GM21717 (cell line): ENCODE measurements around the gene CCNT2.
"Not testable (repeated sequence)": the region's sequence is repeated elsewhere in the genome, so short reads cannot be mapped to it uniquely, and the experiment has no call there.

Experiments used
- ATAC-seq: cut with Tn5 transposase; IDR thresholded peaks from one replicate; pipeline ENCODE4 v1.9.1; 2021; ENCODE audit warnings: mild to moderate bottlenecking, moderate library complexity; ENCODE audit not compliant: unreplicated experiment

Gene CCNT2

DNA sequence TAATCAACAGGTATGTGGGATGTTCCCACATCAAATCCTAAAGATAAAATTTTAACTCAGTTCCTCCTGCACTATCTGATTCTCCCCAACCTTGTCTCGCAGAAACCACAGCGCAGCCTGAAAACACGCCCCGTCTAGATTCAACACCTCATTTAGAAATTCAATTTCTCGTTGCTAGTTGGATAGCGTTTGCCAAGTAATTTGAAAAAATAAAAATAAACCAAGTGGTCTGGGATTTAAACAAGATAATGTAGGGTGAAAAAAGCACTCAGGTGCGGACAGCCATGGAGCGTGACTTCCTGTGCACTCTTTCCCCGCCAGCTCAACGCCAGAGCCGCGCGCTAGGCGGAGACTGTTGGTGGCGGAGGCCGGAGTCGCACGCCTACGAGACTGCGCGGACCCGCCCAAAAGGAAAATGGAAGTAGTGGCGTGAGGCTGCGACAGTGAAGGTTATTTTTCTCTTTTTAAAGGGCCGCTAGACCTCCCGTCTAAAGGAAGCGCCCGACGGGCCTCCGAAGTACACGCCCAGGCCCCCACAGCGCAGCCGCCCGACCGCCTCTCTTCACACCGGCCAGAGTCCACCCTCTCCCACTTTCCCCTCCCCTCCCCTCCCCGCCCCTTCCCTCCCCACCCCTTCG lies 615 bp upstream of the CCNT2 start:
- ATAC-seq = peak; percentile 80

DNA sequence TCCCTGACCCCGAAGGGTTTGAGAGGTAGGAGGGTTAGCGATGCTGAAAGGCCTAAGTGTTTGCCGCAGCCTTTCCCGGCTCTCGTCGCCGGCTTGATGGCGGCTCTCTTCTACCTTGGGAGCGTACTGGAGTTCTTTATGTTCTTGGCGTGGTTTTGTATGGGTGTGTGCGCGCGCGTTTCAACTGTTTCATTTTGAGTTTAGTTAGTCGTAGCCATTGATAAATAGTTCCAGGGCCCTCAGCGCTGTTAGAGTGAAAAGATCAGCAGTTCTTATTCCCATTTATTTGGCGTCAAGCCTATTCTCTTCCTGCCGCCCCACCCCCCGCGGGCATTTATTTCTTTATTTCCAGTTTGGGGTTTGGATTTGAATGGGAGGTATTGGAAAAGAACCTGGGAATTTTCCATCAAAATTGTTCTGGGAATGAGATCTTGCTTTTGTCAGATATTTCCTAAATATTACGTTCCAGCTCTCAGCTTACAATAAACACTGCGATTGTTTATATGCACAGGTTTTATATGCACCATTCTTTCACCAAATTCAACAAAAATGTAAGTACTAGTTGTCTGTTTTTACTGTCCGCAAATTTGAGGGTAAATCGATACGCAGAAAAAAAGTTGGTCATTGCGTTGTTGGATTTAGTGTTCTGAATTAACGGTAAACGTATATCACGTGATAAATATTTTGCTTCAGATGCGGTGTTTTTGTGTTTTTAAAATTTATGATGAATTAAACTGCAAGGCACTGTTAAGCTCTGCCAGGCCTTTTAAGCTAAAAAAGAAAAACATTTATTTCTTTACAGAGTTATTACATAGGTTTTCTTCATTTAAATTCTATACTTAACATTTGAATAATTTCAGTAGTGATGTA lies 954 bp downstream of the CCNT2 start:
- peak; percentile 6 for ATAC-seq

DNA sequence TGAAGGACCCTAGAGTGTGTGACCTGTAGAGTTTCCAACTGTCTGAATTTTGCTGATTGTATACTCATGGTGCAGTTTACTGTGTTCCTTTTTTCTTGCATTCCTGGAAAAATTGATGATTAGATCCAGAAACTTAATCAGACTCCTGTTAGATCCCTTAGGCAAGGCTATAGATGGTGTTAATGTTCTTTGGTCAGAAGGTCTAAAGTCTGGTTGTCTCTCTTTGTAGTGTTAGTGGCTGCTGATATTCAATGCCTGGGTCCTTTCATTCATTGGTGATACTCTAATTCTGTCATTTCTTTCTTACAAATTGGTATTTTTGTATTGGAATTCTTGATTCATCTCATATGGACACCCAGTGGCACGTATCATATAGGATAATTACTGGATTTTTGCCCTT lies 6.3 kb downstream of the CCNT2 start:
- ATAC-seq = no peak

DNA sequence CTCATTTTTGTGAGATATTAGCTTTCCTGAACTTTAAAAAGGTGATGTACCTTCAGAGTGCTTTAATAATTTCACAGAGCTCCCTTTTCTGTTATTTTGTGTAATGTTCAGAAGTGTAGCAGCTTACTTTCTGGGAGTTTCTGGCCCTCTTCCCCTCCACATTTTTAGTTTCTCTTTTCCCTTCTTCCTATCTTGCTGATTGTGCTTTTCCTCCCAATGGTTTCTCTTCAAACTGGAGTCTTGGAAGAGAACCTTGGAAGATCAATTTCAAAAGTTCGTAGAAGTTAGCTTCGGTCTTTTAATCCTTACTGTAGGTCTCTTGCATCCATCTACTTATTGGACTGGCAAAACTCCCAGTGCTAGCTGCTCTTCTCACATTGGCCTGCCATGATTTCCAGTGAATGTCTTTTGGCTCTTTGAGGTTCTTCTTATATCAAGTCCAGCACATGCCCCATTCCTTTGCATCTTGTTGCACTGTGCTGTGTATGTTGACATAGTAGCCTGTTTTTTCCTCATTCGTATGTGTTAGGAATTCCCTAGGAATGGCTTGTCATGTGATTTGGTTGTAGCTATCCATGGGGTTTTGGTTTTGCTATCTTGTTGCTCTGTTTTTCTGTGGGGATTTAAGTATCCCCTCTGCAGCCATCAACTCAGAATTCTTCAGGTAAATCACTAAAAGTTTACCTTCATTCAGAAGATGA lies 7.8 kb downstream of the CCNT2 start:
- no peak for ATAC-seq

DNA sequence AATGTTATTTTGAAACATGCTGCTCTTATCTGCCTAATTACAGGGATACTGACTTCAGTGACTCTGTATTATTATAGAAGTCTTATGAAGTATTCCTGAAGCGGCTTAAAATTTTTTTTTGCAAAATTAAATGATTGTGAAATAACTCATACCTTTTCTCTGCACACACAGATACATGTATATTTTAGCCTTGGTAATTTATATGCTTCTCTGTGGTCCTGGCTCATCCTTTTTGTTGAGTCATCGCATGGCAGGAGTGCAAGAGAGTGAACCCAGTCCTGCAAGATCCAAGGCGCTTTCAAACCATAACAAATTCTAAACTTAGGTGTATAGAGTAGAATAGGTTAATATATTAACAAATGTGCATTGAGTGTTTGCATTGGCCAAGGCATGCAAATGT lies 8.6 kb downstream of the CCNT2 start:
- ATAC-seq = no peak

- no peak for ATAC-seq
Observed at GRCh38 chr2:134932864-134933526, 14.4 kb downstream of the CCNT2 start.

- no peak for ATAC-seq
Observed at GRCh38 chr2:134933732-134934131, 15.1 kb downstream of the CCNT2 start.

DNA sequence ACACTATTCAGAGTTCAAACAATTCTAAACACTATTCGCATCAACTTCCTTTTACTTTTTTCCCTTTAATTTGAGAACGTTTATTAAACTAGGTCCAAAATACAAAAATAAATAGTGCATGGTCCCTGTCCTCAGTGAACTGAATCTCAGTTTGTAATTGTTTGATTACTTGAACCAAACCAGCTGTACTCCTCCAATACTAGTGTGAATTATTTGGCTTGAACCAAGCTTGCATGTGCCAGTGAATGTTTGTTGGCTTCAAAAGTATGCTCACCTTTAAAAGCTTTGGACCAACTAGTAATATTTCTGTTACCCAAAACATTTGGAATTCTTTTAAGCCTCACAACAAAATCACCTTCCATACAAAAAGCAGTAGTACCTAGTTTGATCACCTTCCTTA lies 15.5 kb downstream of the CCNT2 start:
- ATAC-seq = no peak

GRCh38 chr2:134934641-134935040 lies 16.0 kb downstream of the CCNT2 start:
- no peak for ATAC-seq

DNA sequence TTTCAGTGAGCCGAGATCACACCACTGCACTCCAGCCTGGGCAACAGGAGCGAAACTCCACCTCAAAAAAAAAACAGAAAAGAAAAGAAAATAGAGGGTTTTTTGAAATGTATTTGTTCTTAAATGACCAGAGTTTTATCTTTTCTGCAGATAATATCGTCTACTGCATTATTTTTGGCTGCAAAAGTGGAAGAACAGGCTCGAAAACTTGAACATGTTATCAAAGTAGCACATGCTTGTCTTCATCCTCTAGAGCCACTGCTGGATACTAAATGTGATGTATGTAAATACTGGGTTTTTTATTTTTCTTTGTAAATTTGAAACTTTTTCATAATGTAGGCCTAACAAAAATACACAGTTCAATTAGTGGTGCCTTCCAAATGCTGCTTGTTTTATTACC lies 18.1 kb downstream of the CCNT2 start:
- no peak for ATAC-seq

DNA sequence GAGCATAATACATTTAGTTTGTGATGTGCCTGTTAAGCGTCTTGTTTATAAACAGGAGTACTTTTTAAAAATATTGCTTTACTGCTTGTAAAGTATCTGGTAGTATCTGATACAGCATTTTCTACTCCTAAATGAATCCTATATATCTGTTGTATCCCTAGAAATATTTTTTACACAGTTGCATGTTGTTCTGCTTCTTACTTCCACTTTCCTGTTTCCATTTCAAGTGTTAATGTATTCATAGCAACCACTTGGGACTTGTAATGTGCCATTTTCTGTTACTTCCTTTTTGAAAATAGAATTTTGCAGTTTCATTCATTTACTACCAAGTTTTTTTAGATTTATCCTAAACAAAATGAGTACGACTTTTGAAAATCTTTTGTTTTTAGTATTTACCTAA lies 24.9 kb downstream of the CCNT2 start:
- ATAC-seq = peak; percentile 88

DNA sequence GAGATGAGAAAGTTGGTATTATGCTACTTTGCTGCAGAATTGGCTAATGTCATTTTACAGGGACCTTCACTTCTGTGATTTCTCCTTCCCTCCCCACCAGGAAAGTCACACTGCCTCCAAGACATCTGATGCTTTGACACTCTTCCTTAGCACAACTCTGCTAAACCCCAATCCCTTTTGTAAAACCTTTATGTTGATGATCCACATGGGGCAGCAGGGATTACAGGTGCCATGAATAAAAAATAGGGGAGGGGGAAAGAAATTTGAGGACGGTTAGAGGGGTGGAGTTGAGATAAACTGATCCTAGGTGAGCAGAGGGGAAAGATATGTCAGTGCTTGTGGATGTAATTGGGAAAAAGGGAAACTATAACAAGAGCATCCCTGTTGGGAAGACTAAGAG lies 26.4 kb downstream of the CCNT2 start:
- ATAC-seq = no peak

DNA sequence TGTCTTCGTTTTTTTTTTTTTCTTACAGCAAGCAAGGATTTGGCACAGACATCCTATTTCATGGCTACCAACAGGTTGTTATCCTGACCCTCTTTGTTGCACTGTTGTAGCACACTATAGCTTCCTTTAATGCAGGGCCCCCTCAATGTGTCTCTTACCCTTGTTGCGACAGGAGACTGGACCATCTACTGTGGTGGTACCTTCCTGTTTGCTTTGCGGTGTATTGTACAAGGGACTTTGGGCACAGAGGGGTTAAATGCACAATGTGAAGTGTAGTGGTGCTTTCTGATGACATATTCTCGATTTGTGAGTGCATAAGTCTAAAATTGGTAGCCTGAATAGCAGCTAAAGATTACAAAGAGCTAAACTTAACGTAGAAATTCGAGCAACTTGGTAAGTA lies 27.5 kb downstream of the CCNT2 start:
- ATAC-seq = no peak

DNA sequence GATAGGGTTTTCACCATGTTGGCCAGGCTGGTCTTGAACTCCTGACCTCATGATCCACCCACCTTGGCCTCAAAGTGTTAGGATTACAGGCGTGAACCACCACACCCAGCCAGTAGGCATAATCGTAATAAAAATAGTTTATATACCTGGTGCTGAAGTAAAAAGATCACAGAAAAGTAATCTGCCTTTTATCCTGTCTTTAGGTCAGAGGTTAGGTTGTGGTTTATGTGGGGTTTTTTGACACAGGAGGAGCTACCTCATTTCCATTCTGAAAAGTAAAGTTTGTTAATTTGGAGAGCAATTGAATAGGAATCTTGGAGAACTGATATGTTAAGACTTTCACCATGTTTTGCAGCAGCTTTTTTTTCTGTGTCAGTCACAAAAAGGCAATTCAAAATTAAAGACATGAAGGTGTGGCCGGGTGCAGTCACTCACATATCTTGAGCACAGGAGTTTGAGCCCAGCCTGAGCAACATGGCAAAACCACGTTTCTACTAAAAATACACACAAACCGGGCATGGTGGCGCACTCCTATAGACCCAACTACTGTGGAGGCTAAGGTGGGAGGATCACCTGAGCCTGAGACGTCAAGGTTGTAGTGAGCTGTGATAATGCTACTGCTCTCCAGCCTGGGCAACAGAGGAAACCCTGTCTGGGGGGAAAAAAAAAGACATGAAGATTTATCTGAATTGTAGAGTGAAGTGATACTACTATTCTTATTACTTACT lies 31.5 kb downstream of the CCNT2 start:
- no peak for ATAC-seq

DNA sequence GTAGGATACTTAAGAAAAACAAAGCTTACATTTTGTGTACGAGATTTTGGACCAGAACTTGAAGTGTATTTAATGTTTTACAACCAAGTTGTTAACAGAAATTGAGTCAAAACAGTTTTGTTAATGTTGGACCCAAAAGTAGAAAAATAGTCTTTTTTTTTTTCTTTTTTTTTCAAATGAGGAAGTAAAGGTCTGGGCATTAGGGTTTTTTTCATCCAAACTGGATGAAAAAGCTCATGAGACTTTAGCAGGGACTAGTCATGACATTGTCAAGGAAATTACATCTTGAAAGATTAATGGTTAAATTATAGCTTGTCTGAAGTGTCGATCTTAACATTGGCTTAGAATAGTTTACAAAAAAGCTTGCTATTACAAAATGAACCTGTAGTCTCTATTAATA lies 32.3 kb downstream of the CCNT2 start:
- no peak for ATAC-seq

DNA sequence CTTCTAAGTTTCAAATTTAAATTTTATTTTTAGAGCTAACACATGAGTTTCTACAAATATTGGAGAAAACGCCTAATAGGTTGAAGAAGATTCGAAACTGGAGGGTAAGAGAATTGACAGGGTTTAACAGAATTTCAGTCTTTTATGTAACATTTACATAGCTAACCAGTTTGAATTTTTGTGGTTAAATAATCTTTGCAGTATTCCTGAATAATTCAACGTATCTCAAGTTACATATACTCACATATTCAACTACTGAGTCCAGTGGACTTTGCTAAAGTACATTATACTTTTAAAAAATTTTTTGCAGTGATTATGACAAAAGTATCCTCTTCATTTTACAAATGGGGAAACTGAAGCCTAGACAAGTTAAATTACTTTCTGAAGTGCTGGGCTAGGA lies 34.0 kb downstream of the CCNT2 start:
- no peak for ATAC-seq

GRCh38 chr2:134954065-134954464 lies 35.4 kb downstream of the CCNT2 start:
- ATAC-seq = no peak

GRCh38 chr2:134955744-134956143 lies 37.1 kb downstream of the CCNT2 start:
- no peak for ATAC-seq

- no peak for ATAC-seq
Observed at GRCh38 chr2:134957477-134957876, 38.9 kb downstream of the CCNT2 start.

DNA sequence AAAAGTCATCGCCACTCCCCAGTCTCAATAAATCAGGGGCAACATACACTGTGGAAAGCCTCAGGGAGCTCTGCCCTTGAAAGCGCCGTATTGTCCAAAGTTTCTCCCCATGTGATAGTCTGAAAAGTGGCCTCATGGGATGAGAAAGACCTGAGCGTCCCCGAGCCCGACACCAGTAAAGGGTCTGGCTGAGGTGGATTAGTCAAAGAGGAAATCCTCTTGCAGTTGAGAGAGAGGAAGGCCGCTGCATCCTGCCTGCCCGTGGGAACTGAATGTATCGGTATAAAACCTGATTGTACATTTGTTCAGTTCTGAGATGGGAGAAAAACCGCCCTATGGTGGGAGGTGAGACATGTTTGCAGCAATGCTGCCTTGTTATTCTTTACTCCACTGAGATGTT lies 48.5 kb downstream of the CCNT2 start:
- ATAC-seq = not testable (repeated sequence)
